Lung (tissue), 12 donors: Measurements from ENCODE around the gene SH3GL1. TPM values are rescaled to one million over a fixed set of nuclear protein-coding genes. Genes with fewer than 3 reads are reported as not detected.

Experiments used
- ATAC-seq: fragments of 200-7000 bp; cut with Tn5 transposase; one replicate; pipeline ENCODE4 v1.9.1; 2020; ENCODE audit warnings: moderate number of reproducible peaks; ENCODE audit not compliant: insufficient read depth, low FRiP score
- DNase-seq, 3 donors: peaks; one replicate each; pipeline ENCODE4 v3.0.0-alpha.2; 2013 to 2017
- H3K27ac ChIP-seq, 2 donors: one replicate each; pipeline ENCODE4 v1.5.1; 2013; ENCODE audit warnings: mild to moderate bottlenecking in 2 of 2, moderate library complexity in 2 of 2, control low read depth in 1 of 2, inconsistent platforms in 1 of 2, low read depth in 1 of 2, low read length in 1 of 2
- H3K27me3 ChIP-seq, 3 donors: one replicate each; pipeline ENCODE4 v1.5.1; 2013; ENCODE audit warnings: low read length in 2 of 3; ENCODE audit not compliant: control insufficient read depth in 3 of 3, insufficient read depth in 3 of 3
- H3K36me3 ChIP-seq, 4 donors: one replicate each; pipeline ENCODE4 v1.5.1; 2013; ENCODE audit warnings: low read length in 4 of 4, mild to moderate bottlenecking in 1 of 4, moderate library complexity in 1 of 4; ENCODE audit not compliant: control insufficient read depth in 4 of 4, insufficient read depth in 4 of 4
- H3K4me1 ChIP-seq, 5 donors: one replicate each; pipeline ENCODE4 v1.5.1; 2013; ENCODE audit warnings: low read length in 5 of 5, mild to moderate bottlenecking in 2 of 5, moderate library complexity in 1 of 5; ENCODE audit not compliant: control insufficient read depth in 5 of 5, insufficient read depth in 5 of 5
- H3K4me3 ChIP-seq: one replicate; pipeline ENCODE4 v1.5.1; 2013; ENCODE audit warnings: mild to moderate bottlenecking, control low read depth, moderate library complexity
- H3K9ac ChIP-seq, 2 donors: one replicate each; pipeline ENCODE4 v1.5.1; 2013; ENCODE audit warnings: low read length in 2 of 2, control low read depth in 1 of 2; ENCODE audit not compliant: insufficient read depth in 1 of 2
- H3K9me3 ChIP-seq, 4 donors: one replicate each; pipeline ENCODE4 v1.5.1; 2013; ENCODE audit warnings: low read length in 3 of 4, mild to moderate bottlenecking in 1 of 4, moderate library complexity in 1 of 4; ENCODE audit not compliant: control insufficient read depth in 4 of 4, insufficient read depth in 3 of 4
- WGBS, 2 donors: extraction: QIAGEN DNeasy Blood & Tissue Kit; methylation state at CpG; one replicate each; pipeline ENCODE4 v1.1.7; 2013; 5-methylcytosine and 5-hydroxymethylcytosine counted together
- polyA plus RNA-seq, 2 donors: library from polyadenylated mRNA; stranded (reverse); fragments of 200-250 nt; gene quantifications; one replicate each; pipeline ENCODE4 v1.2.1, GENCODE V29; 2013
- total RNA-seq, 2 donors: library from RNA; depleted of rRNA in 1 of 2; stranded (reverse); fragments of >200 nt in 1 of 2; gene quantifications; one replicate each; pipeline ENCODE4 v1.2.1, GENCODE V29; 2014 to 2021
- TF ChIP-seq, protein P1 (sequence below): IDR thresholded peaks from 2 replicates; pipeline ENCODE4 v1.5.1; 2012; ENCODE audit warnings: mild to moderate bottlenecking; ENCODE audit errors: control extremely low read depth, extremely low read depth
- donor health status: control.
- donor health status: control.
- donor health status: Bipolar disorder and iron deficiency.
- donor health status: healthy.
- donor health status: DM: yes; HTN: yes; CAD: no.

Gene SH3GL1
- total and polyA plus RNA-seq, 4 donors, result 30.6 to 68.6 (median 59.2) TPM

- no peaks in the 10 kb centered on the region for H3K9me3 ChIP-seq
- DNase-seq (peak; percentile 38 to 71 (median 57)), ATAC-seq (peak; percentile 35)
- peaks cover 0 to 23% (median 15%) of the 10 kb centered on the region in 4 donors for H3K36me3 ChIP-seq
- H3K4me1 ChIP-seq, result peaks cover 17 to 64% (median 51%) of the 10 kb centered on the region in 5 donors
- H3K27ac ChIP-seq, result peak overlapping the region in 1 of 2 donors; percentile 83
- no peak overlapping the region for H3K9ac ChIP-seq
- 12 to 21% methylated on average over 21 of the region's 21 CpGs for WGBS, 2 donors
- no peaks in the 10 kb centered on the region for H3K27me3 ChIP-seq
- TF ChIP-seq, protein P1, sequence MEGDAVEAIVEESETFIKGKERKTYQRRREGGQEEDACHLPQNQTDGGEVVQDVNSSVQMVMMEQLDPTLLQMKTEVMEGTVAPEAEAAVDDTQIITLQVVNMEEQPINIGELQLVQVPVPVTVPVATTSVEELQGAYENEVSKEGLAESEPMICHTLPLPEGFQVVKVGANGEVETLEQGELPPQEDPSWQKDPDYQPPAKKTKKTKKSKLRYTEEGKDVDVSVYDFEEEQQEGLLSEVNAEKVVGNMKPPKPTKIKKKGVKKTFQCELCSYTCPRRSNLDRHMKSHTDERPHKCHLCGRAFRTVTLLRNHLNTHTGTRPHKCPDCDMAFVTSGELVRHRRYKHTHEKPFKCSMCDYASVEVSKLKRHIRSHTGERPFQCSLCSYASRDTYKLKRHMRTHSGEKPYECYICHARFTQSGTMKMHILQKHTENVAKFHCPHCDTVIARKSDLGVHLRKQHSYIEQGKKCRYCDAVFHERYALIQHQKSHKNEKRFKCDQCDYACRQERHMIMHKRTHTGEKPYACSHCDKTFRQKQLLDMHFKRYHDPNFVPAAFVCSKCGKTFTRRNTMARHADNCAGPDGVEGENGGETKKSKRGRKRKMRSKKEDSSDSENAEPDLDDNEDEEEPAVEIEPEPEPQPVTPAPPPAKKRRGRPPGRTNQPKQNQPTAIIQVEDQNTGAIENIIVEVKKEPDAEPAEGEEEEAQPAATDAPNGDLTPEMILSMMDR, result peak; percentile 20
- H3K4me3 ChIP-seq, result no peak overlapping the region
Measured at GRCh38 chr19:4369888-4370260, 30.5 kb downstream of the SH3GL1 start.

- Histone ChIP-seq H3K27me3 (no peaks in the 10 kb centered on the region), H3K4me1 (peaks cover 16 to 58% (median 46%) of the 10 kb centered on the region in 5 donors), H3K27ac (peak overlapping the region in 1 of 2 donors; percentile 83), H3K4me3 (no peak overlapping the region), H3K9me3 (no peaks in the 10 kb centered on the region), H3K36me3 (peaks cover 0 to 24% (median 15%) of the 10 kb centered on the region in 4 donors), H3K9ac (no peak overlapping the region)
- DNase-seq, result peak; percentile 49 to 62 (median 53)
- TF ChIP-seq, protein P1, result no peak
- WGBS, 2 donors, result 6 to 12% methylated on average over 25 of the region's 25 CpGs
- peak; percentile 67 for ATAC-seq
Measured at GRCh38 chr19:4369109-4369887, 31.0 kb downstream of the SH3GL1 start.

DNA sequence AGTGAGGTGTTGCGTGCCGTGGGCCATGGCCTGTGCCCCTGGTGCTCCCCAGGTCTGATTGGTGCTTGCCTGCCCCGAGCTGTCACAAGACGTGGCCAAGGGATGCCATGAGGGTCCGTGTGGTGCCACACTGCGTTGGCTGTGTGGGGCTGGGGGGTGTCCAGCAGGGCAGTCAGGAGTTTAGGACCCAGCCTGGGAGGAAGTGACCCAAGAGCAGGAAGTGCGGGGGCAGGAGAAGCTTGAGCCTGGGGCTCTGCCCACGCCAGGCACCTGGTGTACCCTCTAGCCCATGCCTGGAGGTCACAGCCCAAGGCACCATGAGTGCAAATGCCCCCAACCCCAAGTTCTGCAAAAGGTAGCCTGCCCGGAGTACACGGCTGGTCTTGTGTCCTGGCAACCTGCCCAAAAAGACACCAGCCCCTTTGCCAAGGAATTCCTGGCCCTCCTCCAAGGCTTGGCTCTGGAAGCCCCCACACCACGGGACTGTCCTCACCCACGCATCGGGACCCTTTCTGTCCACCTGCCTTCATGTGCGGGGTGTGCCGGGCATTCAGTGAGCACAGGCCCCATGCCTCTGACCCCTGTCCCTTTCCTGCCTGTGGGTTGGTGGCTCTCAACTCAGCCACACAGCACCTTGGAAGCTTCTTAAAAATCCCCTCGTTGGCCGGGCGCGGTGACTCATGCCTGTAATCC, 32.1 kb downstream of the SH3GL1 start:
- Histone ChIP-seq H3K27me3 (no peaks in the 10 kb centered on the region), H3K9me3 (no peaks in the 10 kb centered on the region), H3K4me1 (peaks cover 12 to 48% (median 36%) of the 10 kb centered on the region in 5 donors), H3K27ac (peak overlapping the region in 1 of 2 donors; percentile 69), H3K4me3 (no peak overlapping the region), H3K36me3 (peaks cover 0 to 33% (median 21%) of the 10 kb centered on the region in 4 donors), H3K9ac (no peak overlapping the region)
- WGBS, 2 donors, result 48 to 50% methylated on average over 19 of the region's 19 CpGs
- DNase-seq (peak in 2 of 3 donors; percentile 52), ATAC-seq (no peak)
- TF ChIP-seq, protein P1, result no peak
